Fibroblast of the aortic adventitia (primary cell): ENCODE data around the gene QDPR. TPM values are rescaled to one million over a fixed set of nuclear protein-coding genes. Genes with fewer than 3 reads are reported as not detected.

ENCODE experiments used
- DNase-seq: peaks from one replicate; pipeline ENCODE4 v3.0.0-alpha.2; 2010; ENCODE audit warnings: low read depth
- H3K4me3 ChIP-seq: 2 replicates; pipeline ENCODE4 v1.5.1; 2011; ENCODE audit warnings: low read depth, mild to moderate bottlenecking, control low read depth, low read length, moderate library complexity
- CTCF ChIP-seq: IDR thresholded peaks from 2 replicates; pipeline ENCODE4 v1.5.1; 2011; ENCODE audit warnings: mild to moderate bottlenecking, low read length, control low read depth, inconsistent platforms; ENCODE audit not compliant: insufficient read depth
- total RNA-seq: library from RNA; depleted of rRNA; stranded (reverse); fragments of >200 nt; gene quantifications from 2 replicates; pipeline ENCODE4 v1.2.3, GENCODE V29; 2012; ENCODE audit warnings: low replicate concordance

The QDPR gene
- total RNA-seq = 16.4 and 38.7 TPM in 2 replicates

DNA sequence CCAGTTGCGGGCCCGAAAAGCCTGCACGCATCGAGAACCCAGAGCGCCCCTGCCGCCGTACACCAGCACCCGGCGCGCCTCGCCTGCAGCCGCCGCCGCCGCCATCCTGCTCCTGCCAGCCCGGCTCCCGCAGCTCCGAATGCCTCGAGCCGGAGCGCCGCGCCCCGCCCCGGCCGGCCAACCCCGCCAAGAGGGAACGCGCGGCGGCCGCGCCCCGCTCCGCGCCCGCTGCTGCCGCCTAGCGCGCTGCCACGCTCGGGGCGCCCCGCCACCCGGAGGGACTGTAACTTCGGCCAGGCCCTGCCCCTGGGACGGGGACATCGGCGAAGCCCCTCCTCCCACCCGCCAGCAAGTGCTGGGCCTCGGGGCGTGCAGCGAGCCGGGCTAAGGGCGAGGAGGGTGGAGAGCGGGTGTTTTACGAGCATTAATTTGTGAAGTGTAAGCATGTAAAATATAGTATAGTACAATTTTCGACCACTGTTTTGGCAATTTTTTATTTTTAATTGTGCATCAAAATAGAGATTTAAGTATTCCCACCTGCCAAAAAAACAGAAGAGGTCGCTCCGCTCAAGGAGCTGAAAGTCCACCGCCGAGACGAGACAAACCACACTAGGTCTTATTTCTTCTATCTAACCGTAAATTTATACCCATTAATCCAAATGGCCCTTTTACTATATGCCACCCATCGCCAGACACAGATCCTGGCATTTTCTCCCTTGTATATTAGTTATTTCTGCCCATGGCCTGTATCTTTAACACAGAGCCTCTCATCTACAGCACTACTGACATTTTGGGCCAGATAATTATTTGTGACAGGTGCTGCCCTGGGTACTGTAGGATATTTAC is at the start of gene QDPR:
Gene QDPR, minus strand, starts transcription at position 141 of the 846 bp plus-strand sequence. Its CDS starts 36 bp downstream, at position 105.
- peak; percentile 51 for DNase-seq
- TF ChIP-seq CTCF = peak; percentile 48

DNA sequence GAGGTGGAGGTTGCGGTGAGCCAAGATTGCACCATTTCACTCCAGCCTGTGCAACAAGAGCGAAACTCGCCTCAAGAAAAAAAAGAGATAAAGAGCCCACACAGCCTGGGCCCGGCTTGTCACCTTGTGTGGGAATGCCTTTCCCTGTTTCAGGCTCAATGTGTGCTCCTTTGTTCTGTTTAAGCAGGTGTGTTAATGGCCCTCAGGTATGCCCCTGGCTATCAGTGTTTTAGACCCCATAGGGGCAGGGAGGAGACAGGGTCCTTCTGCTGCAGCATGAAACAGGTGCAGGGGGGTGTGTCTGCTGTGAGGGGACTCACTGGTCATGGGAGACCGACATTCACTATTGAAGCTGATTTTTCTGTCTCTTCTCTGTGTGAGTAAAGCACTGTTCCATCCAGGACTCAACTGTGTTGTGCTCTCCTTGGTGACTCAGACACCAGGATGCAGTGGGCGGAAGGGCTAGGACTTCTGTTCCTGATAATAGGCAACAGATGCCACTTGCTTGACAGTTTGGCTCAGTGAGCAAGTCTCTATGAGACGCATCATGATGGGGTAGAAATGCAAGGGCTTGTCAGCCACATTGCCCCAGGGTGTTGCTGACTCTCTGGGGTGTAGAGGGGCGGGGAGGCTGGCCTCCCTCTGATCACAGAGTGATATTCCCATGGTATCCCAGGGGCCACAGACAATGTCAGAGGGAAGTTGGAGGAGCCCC is 49.5 kb upstream of the QDPR start:
- H3K4me3 ChIP-seq = no peak overlapping the region
- no peak for TF ChIP-seq CTCF
- DNase-seq = peak; percentile 53

More for the DNA sequence above, at the start of gene QDPR:
- peak within 1 kb of the TSS; percentile 77 for H3K4me3 ChIP-seq

GRCh38 chr4:17560065-17560673 is 48.3 kb upstream of the QDPR start:
- DNase-seq = no peak
- H3K4me3 ChIP-seq = no peak overlapping the region
- no peak for TF ChIP-seq CTCF

- DNase-seq = no peak
- no peak for TF ChIP-seq CTCF
- H3K4me3 ChIP-seq = no peak overlapping the region
Measured at GRCh38 chr4:17559709-17560048, 47.8 kb upstream of the QDPR start.

DNA sequence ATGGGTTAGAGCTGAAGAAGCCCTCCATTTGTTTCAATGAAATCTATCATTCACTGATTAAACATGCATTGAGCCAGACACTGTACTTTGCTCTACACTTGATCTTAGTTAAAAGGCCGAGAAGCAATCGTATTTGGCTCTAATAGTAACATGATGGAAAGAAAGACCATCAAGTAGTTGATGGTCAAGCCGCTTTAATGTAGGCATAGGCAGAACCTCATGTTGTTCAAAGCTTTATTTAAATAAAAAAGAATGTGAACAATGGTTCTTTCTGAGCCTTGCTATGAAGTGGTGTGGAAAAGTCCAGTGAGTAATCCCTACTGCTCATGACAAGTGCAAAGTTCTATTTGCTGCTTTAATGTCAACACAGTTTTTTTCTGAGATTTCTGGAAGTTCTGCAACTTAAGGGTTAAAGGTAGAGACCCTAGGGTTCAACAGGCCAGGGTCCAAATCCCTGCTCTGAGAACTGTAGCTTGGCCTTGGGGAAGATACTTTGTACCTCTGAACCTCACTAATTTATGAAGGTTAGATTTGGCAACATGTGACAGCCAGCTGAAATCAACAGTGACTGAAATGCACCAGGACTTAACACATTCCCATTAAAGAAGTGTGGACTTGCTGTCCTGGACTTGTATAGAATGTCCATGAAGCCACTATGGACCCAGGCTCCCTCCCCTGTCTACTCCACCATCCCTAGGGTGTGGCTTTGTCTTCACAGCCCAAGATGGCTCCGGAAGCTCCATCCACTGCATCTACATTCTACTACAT is 47.2 kb upstream of the QDPR start:
- DNase-seq = no peak
- no peak for TF ChIP-seq CTCF

GRCh38 chr4:17557880-17558279 is 46.0 kb upstream of the QDPR start:
- peak; percentile 24 for DNase-seq
- no peak overlapping the region for H3K4me3 ChIP-seq
- no peak for TF ChIP-seq CTCF

More for the DNA sequence above, 47.2 kb upstream of the QDPR start:
- H3K4me3 ChIP-seq = no peak overlapping the region
